Mesothelial cell of epicardium (in vitro differentiated cells): ENCODE data around the gene ADARB2. TPM values are rescaled to one million over a fixed set of nuclear protein-coding genes. Genes with fewer than 3 reads are reported as not detected.

ENCODE experiments used
- DNase-seq, 2 experiments: peaks; one replicate each; pipeline ENCODE4 v3.0.0; 2021; ENCODE audit warnings: low spot score in 2 of 2; ENCODE audit not compliant: unreplicated experiment in 2 of 2
- H3K27ac Mint-ChIP-seq: 2 replicates; pipeline ENCODE4 v1.8.0; 2021; ENCODE audit warnings: mixed read lengths
- H3K27me3 Mint-ChIP-seq: 2 replicates; pipeline ENCODE4 v1.8.0; 2021; ENCODE audit warnings: low read depth, mixed read lengths
- H3K36me3 Mint-ChIP-seq: 2 replicates; pipeline ENCODE4 v1.8.0; 2021; ENCODE audit warnings: mixed read lengths
- H3K4me1 Mint-ChIP-seq: 2 replicates; pipeline ENCODE4 v1.8.0; 2021; ENCODE audit warnings: mixed read lengths
- H3K4me3 Mint-ChIP-seq: 2 replicates; pipeline ENCODE4 v1.8.0; 2021; ENCODE audit warnings: mild to moderate bottlenecking, moderate library complexity, mixed read lengths
- H3K9me3 Mint-ChIP-seq: 2 replicates; pipeline ENCODE4 v1.8.0; 2021; ENCODE audit warnings: mixed read lengths
- CTCF ChIP-seq: fragments of 200-600 bp; sonication (generic); IDR thresholded peaks from one replicate; pipeline ENCODE4 v1.5.0; 2021; ENCODE audit warnings: antibody characterized with exemption; ENCODE audit not compliant: unreplicated experiment
- total RNA-seq: library from RNA; stranded (reverse); gene quantifications from 3 replicates; pipeline ENCODE4 v1.2.1, GENCODE V29; 2021

The ADARB2 gene
- total RNA-seq, 1 donor from 2014 or later, result 0.38 TPM

- Mint-ChIP-seq H3K27me3 (peaks cover 50% of the 10 kb centered on the region), H3K4me3 (no peak overlapping the region), H3K9me3 (peaks cover 4% of the 10 kb centered on the region), H3K4me1 (no peaks in the 10 kb centered on the region), H3K36me3 (no peaks in the 10 kb centered on the region), H3K27ac (no peak overlapping the region)
- no peak for TF ChIP-seq CTCF
- DNase-seq, result no peak
Measured at GRCh38 chr10:1191752-1192151, 545.6 kb downstream of the ADARB2 start.

DNA sequence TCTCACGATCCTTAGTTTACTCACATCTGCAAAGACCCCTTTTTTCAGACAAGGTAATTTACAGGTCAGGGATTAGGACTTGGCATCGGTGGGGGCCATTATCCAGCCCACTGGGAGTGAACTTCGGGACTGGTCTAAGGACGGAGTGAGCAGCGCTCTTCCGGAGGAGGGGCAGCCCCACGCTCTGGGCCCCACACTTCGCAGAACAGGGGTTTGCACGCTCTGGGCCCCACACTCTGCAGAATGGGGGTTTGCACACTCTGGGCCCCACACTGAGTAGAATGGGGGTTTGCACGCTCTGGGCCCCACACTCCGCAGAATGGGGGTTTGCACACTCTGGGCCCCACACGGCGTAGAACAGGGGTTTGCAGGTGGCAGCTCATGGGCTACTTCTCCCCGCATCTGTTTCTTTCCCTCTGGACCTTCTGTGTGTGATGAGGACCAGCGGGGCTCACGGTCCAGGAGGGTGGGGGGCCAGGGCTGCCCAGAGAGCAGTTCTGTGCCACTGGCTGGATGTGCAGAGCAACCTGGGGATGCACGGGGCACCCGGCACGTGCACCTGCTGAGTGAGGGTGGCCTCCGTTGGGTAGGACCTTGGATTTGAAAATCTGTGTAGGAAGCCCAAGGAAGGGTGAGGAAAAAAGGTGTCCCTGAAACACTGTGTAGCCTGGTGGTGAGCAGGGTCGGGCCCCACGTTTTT lies 546.4 kb downstream of the ADARB2 start:
- Mint-ChIP-seq H3K36me3 (no peaks in the 10 kb centered on the region), H3K27me3 (peaks cover 51% of the 10 kb centered on the region), H3K9me3 (peaks cover 4% of the 10 kb centered on the region), H3K27ac (no peak overlapping the region), H3K4me3 (no peak overlapping the region), H3K4me1 (no peaks in the 10 kb centered on the region)
- DNase-seq, result no peak
- TF ChIP-seq CTCF, result no peak

GRCh38 chr10:1190052-1190395 lies 547.3 kb downstream of the ADARB2 start:
- H3K9me3 Mint-ChIP-seq, result peaks cover 4% of the 10 kb centered on the region
- no peaks in the 10 kb centered on the region for H3K4me1 Mint-ChIP-seq
- H3K36me3 Mint-ChIP-seq, result no peaks in the 10 kb centered on the region
- DNase-seq, result no peak
- no peak for TF ChIP-seq CTCF
- peaks cover 50% of the 10 kb centered on the region for H3K27me3 Mint-ChIP-seq
- no peak overlapping the region for H3K4me3 Mint-ChIP-seq
- no peak overlapping the region for H3K27ac Mint-ChIP-seq

DNA sequence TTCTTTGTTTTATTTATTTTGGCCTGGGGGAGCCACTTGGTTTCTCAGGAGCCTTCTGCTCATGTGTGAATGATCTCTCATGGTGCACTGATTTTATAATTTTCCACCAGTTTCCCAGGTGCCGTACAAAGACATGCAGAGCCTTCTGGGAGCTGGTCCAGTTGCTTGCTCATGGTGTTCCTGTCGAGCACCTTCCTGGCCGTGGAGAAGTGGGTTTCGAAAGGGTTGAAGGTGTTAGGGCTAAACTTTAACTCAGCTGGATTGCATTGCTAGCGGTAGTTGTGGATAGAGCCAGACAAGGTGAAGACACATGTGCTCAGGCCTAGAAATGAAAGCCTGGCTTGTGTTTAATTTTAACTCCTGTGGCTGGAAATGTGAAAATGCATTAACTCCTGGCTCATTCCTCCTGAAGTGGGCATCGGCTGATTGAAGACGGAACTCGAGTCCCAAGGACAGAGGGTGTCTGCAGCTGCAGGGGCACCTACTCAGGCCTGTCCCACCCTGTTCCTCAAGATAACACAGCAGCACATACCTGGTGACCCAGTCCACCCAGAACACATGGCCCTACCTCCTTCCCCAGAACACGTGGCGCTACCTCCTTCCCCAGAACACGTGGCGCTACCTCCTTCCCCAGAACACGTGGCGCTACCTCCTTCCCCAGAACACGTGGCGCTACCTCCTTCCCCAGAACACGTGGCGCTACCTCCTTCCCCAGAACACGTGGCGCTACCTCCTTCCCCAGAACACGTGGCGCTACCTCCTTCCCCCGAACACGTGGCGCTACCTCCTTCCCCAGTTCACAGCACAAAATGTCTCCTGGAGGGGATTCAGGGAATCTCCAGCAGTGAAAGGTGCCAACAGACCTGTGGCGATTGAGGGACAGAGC lies 547.9 kb downstream of the ADARB2 start:
- Mint-ChIP-seq H3K4me1 (no peaks in the 10 kb centered on the region), H3K27ac (no peak overlapping the region), H3K36me3 (no peaks in the 10 kb centered on the region), H3K4me3 (no peak overlapping the region), H3K27me3 (peaks cover 44% of the 10 kb centered on the region), H3K9me3 (peaks cover 2% of the 10 kb centered on the region)
- no peak for TF ChIP-seq CTCF
- no peak for DNase-seq

DNA sequence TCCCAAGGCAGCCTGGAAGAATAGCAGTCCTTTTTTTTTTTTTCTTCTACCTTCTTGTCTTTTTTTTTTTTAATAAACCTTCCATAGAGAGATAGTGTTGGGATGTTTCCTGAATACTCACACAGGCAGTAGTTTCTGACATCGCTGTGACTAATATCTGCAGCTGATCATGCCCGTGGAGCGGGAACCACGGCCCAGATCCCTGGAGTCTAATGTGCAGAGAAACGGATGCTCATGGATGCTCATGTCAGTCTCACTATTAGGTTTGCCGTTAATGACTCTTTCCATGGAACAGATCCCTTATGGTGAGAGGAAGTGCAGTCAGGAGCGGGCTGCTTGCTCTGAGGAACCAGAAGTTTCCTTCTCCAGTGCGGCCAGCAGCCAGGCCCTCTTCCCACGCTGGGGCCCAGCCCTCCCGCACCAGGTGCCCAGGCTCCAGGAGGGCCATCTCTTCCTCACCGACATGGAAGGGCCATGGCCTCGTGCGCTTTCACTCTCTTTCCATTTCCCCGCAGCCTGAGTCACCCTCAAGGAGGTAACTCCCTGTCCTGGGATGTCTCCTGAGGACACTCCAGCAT lies 548.7 kb downstream of the ADARB2 start:
- H3K4me3 Mint-ChIP-seq, result no peak overlapping the region
- TF ChIP-seq CTCF, result no peak
- H3K27me3 Mint-ChIP-seq, result peaks cover 42% of the 10 kb centered on the region
- no peaks in the 10 kb centered on the region for H3K4me1 Mint-ChIP-seq
- H3K27ac Mint-ChIP-seq, result peak overlapping the region; percentile 16
- no peaks in the 10 kb centered on the region for H3K36me3 Mint-ChIP-seq
- H3K9me3 Mint-ChIP-seq, result no peaks in the 10 kb centered on the region
- peak in 1 of 2 experiments; percentile 5 for DNase-seq
